Omental fat pad (tissue), 4 donors: ENCODE results near the gene SPATA1. TPM values are rescaled to one million over a fixed set of nuclear protein-coding genes. Genes with fewer than 3 reads are reported as not detected.

ENCODE experiments used
- ATAC-seq: fragments of 150-250 bp; one replicate; pipeline ENCODE4 v1.9.1; 2016; ENCODE audit warnings: mild to moderate bottlenecking, moderate library complexity; ENCODE audit not compliant: low FRiP score
- DNase-seq: peaks from one replicate; pipeline ENCODE4 v3.0.0-alpha.2; 2019; ENCODE audit warnings: low spot score
- CTCF ChIP-seq, 3 donors: fragments of 450-650 bp; IDR thresholded peaks; one replicate each; pipeline ENCODE4 v1.5.1; 2016 to 2017; ENCODE audit warnings: antibody characterized with exemption in 3 of 3, mild to moderate bottlenecking in 3 of 3, moderate library complexity in 2 of 3
- total RNA-seq, 4 donors: library from RNA; depleted of rRNA; stranded (reverse); fragments of >200 nt; gene quantifications; one replicate each; pipeline ENCODE4 v1.1.0, GENCODE V29; 2016

The SPATA1 gene
- total RNA-seq, 4 donors from 2014 or later = 0.31 to 7.9 (median 3.1) TPM

- TF ChIP-seq CTCF (IDR thresholded peaks at IDR 0.05) = no peak
- no peak for DNase-seq
- ATAC-seq = no peak
Observed at GRCh38 chr1:84508510-84508909, 2.3 kb downstream of the SPATA1 start.

GRCh38 chr1:84509029-84509428 is 2.8 kb downstream of the SPATA1 start:
- ATAC-seq = no peak
- TF ChIP-seq CTCF (IDR thresholded peaks at IDR 0.05) = no peak
- no peak for DNase-seq

- no peak for TF ChIP-seq CTCF (IDR thresholded peaks at IDR 0.05)
- ATAC-seq (no peak), DNase-seq (no peak)
Observed at GRCh38 chr1:84510165-84510564, 4.0 kb downstream of the SPATA1 start.

- ATAC-seq (no peak), DNase-seq (no peak)
- no peak for TF ChIP-seq CTCF (IDR thresholded peaks at IDR 0.05)
Observed at GRCh38 chr1:84510668-84511067, 4.5 kb downstream of the SPATA1 start.

GRCh38 chr1:84524590-84524989 is 18.4 kb downstream of the SPATA1 start:
- ATAC-seq (no peak), DNase-seq (no peak)
- TF ChIP-seq CTCF (IDR thresholded peaks at IDR 0.05) = no peak

GRCh38 chr1:84525779-84526178 is 19.6 kb downstream of the SPATA1 start:
- DNase-seq (no peak), ATAC-seq (no peak)
- TF ChIP-seq CTCF (IDR thresholded peaks at IDR 0.05) = no peak

GRCh38 chr1:84538599-84538998 is 32.4 kb downstream of the SPATA1 start:
- ATAC-seq (no peak), DNase-seq (no peak)
- TF ChIP-seq CTCF (IDR thresholded peaks at IDR 0.05) = no peak
